Uterus (tissue), 2 donors: ENCODE measurements around the gene SLC35A3.

Source experiments
- POLR2A ChIP-seq, 2 donors: fragments of 450-650 bp; IDR thresholded peaks; one replicate each; pipeline ENCODE4 v1.6.1; 2016; ENCODE audit warnings: antibody characterized with exemption in 2 of 2, mild to moderate bottlenecking in 1 of 2, moderate library complexity in 1 of 2
- TF ChIP-seq, protein P1 (sequence below), 4 experiments: fragments of 200-600 bp in 2 of 4; fragments of 450-650 bp in 2 of 4; sonication (generic) in 2 of 4; IDR thresholded peaks; one replicate each; pipeline ENCODE4 v1.5.1; 2016 to 2019; ENCODE audit warnings: antibody characterized with exemption in 4 of 4, mild to moderate bottlenecking in 2 of 4, moderate library complexity in 1 of 4

DNA sequence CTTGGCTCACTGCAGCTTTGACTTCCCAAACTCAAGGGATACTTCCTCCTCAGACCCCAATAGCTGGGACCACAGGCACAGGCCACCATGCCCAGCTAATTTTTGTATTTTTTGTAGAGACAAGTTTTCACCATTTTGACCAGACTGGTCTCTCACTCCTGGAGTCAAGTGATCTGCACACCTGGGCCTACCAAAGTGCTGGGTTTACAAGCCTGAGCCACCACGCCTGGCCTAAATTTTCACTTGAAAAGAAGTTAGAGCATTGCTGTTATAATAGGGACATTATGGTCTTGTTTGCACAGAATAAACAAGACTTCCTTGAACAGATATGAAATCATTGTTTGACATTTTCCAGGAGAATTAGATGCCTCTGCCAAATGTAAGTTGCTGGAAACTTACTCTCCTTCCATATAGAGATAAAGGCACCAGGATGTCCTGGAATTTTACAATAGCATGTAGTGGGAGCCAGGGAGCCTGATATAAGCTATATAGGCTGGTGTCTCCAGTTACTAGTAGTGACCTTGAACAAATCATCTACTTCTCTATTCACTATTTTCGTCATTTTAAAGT is 16.9 kb downstream of the SLC35A3 start:
- TF ChIP-seq, protein P1, sequence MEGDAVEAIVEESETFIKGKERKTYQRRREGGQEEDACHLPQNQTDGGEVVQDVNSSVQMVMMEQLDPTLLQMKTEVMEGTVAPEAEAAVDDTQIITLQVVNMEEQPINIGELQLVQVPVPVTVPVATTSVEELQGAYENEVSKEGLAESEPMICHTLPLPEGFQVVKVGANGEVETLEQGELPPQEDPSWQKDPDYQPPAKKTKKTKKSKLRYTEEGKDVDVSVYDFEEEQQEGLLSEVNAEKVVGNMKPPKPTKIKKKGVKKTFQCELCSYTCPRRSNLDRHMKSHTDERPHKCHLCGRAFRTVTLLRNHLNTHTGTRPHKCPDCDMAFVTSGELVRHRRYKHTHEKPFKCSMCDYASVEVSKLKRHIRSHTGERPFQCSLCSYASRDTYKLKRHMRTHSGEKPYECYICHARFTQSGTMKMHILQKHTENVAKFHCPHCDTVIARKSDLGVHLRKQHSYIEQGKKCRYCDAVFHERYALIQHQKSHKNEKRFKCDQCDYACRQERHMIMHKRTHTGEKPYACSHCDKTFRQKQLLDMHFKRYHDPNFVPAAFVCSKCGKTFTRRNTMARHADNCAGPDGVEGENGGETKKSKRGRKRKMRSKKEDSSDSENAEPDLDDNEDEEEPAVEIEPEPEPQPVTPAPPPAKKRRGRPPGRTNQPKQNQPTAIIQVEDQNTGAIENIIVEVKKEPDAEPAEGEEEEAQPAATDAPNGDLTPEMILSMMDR (IDR thresholded peaks at IDR 0.05): no peak
- TF ChIP-seq POLR2A (IDR thresholded peaks at IDR 0.05): no peak
